SK-N-MC (cell line): ENCODE results near the gene RANBP17.
"Not testable (repeated sequence)": the region's sequence is repeated elsewhere in the genome, so short reads cannot be mapped to it uniquely, and the experiment has no call there.

Experiments used
- DNase-seq: peaks from one replicate; pipeline ENCODE4 v3.0.0-alpha.2; 2011; ENCODE audit warnings: low read depth, low spot score
- H3K27ac ChIP-seq: fragments of 200-600 bp; sonication (generic); 2 replicates; pipeline ENCODE4 v1.5.1; 2016; ENCODE audit warnings: mixed run types
- H3K36me3 ChIP-seq: fragments of 200-600 bp; sonication (generic); 2 replicates; pipeline ENCODE4 v1.6.1; 2017; ENCODE audit warnings: antibody characterized with exemption, low read length, mixed read lengths; ENCODE audit not compliant: insufficient read depth
- H3K4me3 ChIP-seq: fragments of 200-600 bp; sonication (generic); 2 replicates; pipeline ENCODE4 v1.5.1; 2016
- H3K9ac ChIP-seq: fragments of 200-600 bp; sonication (generic); 2 replicates; pipeline ENCODE4 v1.8.0; 2017; ENCODE audit warnings: mixed run types, mixed read lengths; ENCODE audit not compliant: insufficient read length
- H3K9me3 ChIP-seq: fragments of 200-600 bp; sonication (generic); 2 replicates; pipeline ENCODE4 v1.6.1; 2017; ENCODE audit warnings: low read depth, mild to moderate bottlenecking, antibody characterized with exemption, low read length, moderate library complexity, mixed read lengths
- EZH2 ChIP-seq: fragments of 200-600 bp; sonication (generic); IDR thresholded peaks from one replicate; pipeline ENCODE4 v1.6.1; 2017; ENCODE audit warnings: antibody characterized with exemption
- FOXP2 ChIP-seq: optimal IDR thresholded peaks from 2 replicates; pipeline ENCODE3; 2011; ENCODE audit warnings: mild to moderate bottlenecking, moderate library complexity; ENCODE audit not compliant: insufficient read depth; ENCODE audit errors: extremely low read length, control extremely low read depth
- POLR2AphosphoS5 ChIP-seq: IDR thresholded peaks from 2 replicates; pipeline ENCODE4 v1.6.1; 2012; ENCODE audit warnings: mild to moderate bottlenecking, low read depth, low read length, borderline replicate concordance

Gene RANBP17

DNA sequence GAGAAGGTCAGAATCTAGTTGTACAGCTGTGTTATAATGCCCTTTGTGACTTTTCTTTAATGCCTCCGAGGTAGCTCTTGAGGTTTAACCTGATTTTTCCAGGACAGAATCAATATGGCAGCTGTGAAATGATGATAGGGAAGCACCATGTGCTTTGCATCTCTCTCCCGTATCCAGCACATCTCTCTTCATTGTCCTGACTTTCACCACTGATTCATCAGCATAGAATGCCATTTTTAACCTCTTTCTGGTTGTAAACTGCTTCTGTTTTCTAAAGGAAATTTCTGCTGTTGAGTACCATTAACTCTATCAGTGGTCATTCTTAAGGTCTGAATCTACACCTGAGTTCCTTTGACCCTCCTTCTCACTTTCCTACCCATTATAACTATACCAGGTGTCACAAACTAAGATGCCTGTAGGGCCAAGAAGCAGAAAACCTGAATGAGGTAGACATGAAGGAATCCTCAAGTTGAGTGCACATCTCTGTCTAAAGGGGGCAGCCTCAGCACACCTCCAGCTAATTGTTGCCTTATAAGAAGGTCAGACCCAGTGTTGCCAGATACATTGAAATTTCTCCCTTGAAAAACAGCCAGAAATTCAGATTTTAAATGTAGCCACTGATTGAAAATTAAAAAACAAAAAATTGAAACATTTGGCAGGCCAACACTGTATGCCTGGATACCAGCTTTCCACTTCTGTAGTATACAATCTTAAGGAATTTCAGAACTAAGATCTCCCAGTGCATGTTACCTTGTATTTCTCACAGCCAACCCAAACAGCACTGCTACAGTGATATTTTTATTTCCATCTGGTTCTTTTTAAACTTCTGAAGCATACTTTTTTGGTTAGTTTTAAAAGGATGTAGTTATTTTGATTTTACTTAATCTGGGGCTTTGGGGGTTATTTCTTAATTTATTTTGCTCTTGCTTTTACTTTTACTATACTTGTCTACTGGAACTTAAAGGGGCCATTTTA is 411.5 kb downstream of the RANBP17 start:
- Histone ChIP-seq H3K9me3 (no peaks in the 10 kb centered on the region), H3K36me3 (no peaks in the 10 kb centered on the region), H3K27ac (no peak overlapping the region), H3K9ac (no peak overlapping the region), H3K4me3 (no peak overlapping the region)
- no peak for DNase-seq
- TF ChIP-seq POLR2AphosphoS5 (no peak), FOXP2 (no peak), EZH2 (no peak)

DNA sequence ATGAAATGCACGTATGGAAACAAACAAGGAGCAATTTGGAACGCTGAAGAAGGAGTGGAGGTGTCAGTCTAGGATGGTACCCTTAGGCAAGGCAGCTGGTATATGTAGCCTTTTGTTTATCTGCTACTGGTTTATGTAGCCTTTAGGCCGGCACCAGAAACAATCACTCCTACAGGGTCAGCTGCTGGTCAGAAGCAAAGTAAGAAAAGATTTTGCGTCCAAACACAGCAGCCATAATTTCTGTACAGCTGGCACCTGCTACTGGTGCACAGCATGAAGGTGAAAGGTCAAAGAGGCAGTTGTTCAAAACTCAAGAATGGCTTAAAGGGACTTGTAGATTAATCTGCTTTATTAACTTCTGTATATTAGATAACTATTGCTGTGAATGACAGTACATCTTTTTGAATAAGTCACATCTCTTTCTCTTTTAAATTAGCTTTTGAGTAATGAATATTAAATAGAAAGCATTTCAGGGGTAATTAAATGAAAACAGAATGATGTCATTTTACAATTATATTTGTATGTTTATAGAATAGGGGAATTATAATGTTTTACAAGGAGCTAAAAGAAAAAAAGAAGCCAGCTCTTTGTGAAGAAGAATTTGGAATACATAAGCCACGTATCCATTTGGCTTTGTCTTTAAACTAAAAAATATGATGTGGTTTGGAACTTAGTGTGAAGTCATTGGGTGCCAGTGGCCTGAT is 414.2 kb downstream of the RANBP17 start:
- Histone ChIP-seq H3K27ac (no peak overlapping the region), H3K36me3 (no peaks in the 10 kb centered on the region), H3K4me3 (no peak overlapping the region), H3K9ac (no peak overlapping the region), H3K9me3 (no peaks in the 10 kb centered on the region)
- TF ChIP-seq POLR2AphosphoS5 (no peak), FOXP2 (no peak), EZH2 (no peak)
- no peak for DNase-seq

DNA sequence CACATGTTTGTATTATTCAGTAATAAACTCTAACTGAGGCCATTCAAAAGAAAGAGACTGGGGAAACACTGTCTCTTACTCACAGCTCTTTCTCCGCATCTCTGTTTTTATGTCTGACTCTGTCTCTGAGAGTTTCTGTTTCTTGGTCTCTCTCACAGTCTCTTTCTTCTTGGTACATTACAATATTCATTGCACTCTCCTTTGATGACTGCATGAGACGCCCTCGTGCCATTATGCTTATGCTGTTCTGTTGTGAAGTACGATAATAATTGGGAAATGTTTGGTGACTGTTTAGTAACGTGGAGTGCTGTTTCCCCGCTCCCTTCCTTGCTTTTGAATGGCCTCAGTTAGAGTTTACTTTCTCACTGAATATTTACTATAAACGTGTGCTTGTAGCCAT is 421.9 kb downstream of the RANBP17 start:
- no peak overlapping the region for H3K27ac ChIP-seq
- no peaks in the 10 kb centered on the region for H3K9me3 ChIP-seq
- no peaks in the 10 kb centered on the region for H3K36me3 ChIP-seq
- H3K9ac ChIP-seq = no peak overlapping the region
- TF ChIP-seq FOXP2 = no peak
- no peak for TF ChIP-seq EZH2
- no peak for TF ChIP-seq POLR2AphosphoS5
- no peak for DNase-seq
- H3K4me3 ChIP-seq = no peak overlapping the region

DNA sequence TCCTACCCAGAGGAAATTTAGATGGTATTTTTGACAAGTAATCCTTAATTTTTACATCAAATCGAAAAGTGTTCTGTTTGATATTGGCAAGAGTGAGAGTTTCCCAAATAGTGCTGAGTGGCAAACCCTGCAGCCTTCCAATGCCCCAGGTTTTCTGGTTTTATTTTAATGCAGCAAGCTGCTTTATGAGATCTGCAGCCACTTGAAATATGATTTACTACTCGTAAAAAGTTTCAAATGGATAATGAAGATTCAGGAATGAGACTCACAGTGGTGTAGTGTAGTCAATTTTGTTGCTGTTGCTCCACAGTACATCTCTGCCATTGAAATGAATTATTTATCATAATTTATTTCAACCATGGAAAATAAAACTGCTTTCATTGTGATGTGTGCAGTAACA is 423.6 kb downstream of the RANBP17 start:
- no peak overlapping the region for H3K4me3 ChIP-seq

DNA sequence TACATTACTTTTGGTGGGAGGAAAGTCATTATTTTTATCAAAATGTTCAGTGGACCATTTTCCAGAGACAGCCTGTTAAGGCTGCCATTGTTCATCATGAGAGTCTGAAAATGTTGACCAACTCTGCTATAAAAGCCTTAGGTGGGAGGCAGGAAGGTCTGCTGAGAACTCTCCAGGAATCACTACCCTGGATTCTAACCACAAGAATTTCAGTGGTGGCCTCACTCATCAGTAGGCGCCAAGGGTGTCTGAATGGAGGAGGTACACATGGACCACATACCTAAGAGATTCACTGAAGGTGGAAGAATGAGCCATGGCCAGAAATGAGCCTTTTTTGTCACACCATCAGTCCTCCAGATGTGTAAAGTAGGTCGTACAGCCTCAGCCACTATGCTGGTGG is 426.2 kb downstream of the RANBP17 start:
- Histone ChIP-seq H3K4me3 (no peak overlapping the region), H3K36me3 (no peaks in the 10 kb centered on the region), H3K27ac (no peak overlapping the region), H3K9ac (no peak overlapping the region), H3K9me3 (no peaks in the 10 kb centered on the region)
- TF ChIP-seq EZH2 = no peak
- no peak for TF ChIP-seq POLR2AphosphoS5
- no peak for TF ChIP-seq FOXP2
- DNase-seq = no peak

More for the DNA sequence above, 423.6 kb downstream of the RANBP17 start:
- Histone ChIP-seq H3K9ac (no peak overlapping the region), H3K27ac (no peak overlapping the region), H3K9me3 (no peaks in the 10 kb centered on the region), H3K36me3 (no peaks in the 10 kb centered on the region)
- DNase-seq = no peak
- TF ChIP-seq FOXP2 (no peak), POLR2AphosphoS5 (no peak), EZH2 (no peak)

DNA sequence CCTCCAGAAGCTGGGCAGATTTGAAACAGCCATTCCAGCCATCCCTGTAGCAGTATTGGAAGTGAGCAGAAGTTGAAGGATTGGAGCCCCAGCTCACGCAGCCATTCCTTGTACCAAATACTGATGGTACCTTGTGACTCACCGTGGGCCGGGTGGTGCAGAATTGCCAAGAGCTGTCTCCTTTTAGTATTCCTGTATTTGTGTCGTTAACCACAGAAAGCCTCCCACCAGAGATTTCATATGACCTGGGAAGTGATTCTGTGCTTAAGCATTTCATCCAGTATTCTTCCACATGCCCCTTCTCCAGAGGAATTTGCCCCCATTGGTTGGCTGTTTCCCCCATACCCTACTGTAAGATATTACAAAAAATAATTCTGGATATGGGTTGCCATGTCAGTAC is 429.6 kb downstream of the RANBP17 start:
- H3K36me3 ChIP-seq = no peaks in the 10 kb centered on the region
- H3K9me3 ChIP-seq = no peaks in the 10 kb centered on the region
- no peak overlapping the region for H3K27ac ChIP-seq
- H3K4me3 ChIP-seq = no peak overlapping the region
- TF ChIP-seq FOXP2 (no peak), EZH2 (no peak), POLR2AphosphoS5 (no peak)
- no peak for DNase-seq
- H3K9ac ChIP-seq = no peak overlapping the region

DNA sequence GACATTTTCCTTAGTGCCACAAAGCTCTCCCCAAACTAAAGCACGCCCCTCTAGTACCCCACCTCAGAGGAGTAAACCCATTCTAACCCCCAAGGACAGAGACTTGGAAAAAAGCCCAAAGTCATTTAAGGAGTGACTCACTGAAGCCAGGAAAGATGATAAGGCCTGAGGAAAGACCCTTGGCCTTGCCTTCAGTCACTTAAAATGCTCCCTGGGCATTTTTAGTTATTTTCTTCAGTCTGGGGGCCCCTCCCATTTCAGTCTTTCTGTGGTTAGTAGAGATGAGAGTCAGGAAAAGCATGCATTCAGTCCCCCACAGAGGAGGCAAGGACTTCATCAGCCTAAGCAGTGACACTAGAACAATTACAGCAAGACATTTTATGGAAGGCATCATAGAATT is 433.5 kb downstream of the RANBP17 start:
- Histone ChIP-seq H3K36me3 (no peaks in the 10 kb centered on the region), H3K27ac (no peak overlapping the region), H3K9ac (no peak overlapping the region), H3K9me3 (no peaks in the 10 kb centered on the region), H3K4me3 (no peak overlapping the region)
- no peak for DNase-seq
- TF ChIP-seq EZH2 (no peak), FOXP2 (no peak), POLR2AphosphoS5 (no peak)

DNA sequence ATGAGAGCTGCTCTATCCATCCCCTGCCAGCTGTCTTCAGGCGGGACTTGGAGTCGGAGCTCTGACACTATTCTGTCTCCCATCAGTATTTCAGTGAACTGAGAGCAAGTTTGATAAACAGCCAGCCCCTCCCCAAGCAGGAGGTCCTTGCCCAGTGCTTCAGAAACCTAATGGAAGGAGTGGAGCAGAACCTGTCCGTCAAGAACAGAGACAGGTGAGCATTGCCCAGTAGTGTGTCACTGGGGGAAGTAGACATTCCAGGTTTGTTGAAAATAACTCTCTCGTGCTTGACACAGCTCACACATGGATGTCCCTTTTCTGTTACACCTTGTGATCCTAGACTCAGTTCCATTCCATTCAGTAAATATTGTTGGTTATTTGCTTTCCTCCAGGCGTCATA is 434.0 kb downstream of the RANBP17 start:
- no peak overlapping the region for H3K9ac ChIP-seq
- no peak overlapping the region for H3K27ac ChIP-seq
- H3K36me3 ChIP-seq = no peaks in the 10 kb centered on the region
- no peak for DNase-seq
- H3K4me3 ChIP-seq = no peak overlapping the region
- H3K9me3 ChIP-seq = no peaks in the 10 kb centered on the region
- no peak for TF ChIP-seq FOXP2
- no peak for TF ChIP-seq POLR2AphosphoS5
- TF ChIP-seq EZH2 = no peak

DNA sequence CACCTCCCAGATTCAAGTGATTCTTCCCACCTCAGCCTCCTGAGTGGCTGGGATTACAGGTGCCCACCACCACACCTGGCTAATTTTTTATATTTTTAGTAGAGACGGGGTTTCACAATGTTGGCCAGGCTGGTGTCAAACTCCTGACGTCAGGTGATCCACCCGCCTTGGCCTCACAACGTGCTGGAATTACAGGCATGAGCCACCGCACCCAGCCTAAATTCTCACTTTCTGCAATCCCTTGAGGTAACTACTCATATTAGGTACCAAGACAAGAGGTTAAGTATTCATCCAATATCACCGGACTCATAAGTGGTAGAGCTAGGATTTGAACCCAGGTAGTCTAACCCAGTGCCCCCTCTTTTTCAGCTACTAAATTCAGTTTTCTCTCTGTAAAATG is 436.1 kb downstream of the RANBP17 start:
- H3K4me3 ChIP-seq, H3K9ac ChIP-seq, H3K9me3 ChIP-seq, H3K27ac ChIP-seq, H3K36me3 ChIP-seq, DNase-seq: not testable (repeated sequence)
